HL-60 (cell line): ENCODE measurements around the gene FASN.

Experiments used
- POLR2AphosphoS5 ChIP-seq: IDR thresholded peaks from 2 replicates; pipeline ENCODE4 v1.6.1; 2012; ENCODE audit warnings: low read depth
- TF ChIP-seq, protein P1 (sequence below): IDR thresholded peaks from one replicate; pipeline ENCODE4 v1.5.1; 2011; ENCODE audit warnings: low read length, control low read depth, inconsistent platforms; ENCODE audit not compliant: insufficient read depth

DNA sequence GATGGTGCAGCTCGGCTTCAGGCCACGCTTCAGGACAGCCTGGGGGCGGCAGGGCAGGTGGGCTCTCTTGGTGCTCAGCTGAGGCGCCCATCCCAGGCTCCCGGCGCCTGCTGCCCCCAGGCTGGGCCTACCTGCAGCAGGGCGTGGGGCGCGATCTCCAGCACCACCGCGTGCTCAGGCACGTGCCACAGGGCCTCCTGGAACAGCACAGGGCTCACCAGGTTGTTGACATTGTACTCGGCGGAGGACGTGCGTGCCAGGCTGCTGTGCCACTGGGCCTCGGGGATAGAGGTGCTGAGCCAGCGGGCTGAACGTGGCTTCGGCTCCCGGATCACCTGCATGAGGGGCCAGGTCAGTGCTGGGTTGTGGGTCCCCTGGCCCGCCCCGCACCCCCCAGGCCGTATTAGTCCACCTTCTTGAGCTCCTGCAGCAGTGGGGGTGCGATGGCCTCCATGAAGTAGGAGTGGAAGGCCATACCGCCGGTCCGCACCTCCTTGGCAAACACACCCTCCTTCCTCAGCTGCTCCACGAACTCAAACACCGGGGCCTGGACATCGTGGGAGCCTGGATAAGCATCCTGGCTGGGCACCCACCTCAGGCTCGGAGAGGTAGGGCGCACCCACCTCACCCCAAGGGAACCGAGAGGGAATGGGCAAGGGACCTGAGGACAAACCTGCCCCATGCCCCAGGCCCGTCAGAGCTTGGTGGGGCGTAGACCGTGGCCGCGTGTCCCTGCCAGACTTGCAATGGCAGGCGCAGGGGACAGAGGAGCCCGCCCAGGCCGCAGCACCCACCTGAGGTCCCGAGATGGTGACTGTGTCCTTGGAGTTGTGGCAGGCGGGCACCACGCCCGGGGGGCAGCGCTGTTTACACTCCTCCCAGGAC lies 9.0 kb downstream of the FASN start:
- TF ChIP-seq, protein P1, sequence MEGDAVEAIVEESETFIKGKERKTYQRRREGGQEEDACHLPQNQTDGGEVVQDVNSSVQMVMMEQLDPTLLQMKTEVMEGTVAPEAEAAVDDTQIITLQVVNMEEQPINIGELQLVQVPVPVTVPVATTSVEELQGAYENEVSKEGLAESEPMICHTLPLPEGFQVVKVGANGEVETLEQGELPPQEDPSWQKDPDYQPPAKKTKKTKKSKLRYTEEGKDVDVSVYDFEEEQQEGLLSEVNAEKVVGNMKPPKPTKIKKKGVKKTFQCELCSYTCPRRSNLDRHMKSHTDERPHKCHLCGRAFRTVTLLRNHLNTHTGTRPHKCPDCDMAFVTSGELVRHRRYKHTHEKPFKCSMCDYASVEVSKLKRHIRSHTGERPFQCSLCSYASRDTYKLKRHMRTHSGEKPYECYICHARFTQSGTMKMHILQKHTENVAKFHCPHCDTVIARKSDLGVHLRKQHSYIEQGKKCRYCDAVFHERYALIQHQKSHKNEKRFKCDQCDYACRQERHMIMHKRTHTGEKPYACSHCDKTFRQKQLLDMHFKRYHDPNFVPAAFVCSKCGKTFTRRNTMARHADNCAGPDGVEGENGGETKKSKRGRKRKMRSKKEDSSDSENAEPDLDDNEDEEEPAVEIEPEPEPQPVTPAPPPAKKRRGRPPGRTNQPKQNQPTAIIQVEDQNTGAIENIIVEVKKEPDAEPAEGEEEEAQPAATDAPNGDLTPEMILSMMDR = no peak
- TF ChIP-seq POLR2AphosphoS5 = no peak; the same call in 1 of the 2 replicates
